Body of pancreas (tissue), 4 donors: ENCODE measurements around the gene C2CD5.

ENCODE experiments used
- POLR2A ChIP-seq, 3 donors: fragments of 450-650 bp; IDR thresholded peaks; one replicate each; pipeline ENCODE4 v1.6.1; 2016; ENCODE audit warnings: antibody characterized with exemption in 3 of 3, mild to moderate bottlenecking in 2 of 3
- TF ChIP-seq, protein P1 (sequence below), 7 experiments: fragments of 450-650 bp in 4 of 7; fragments of 200-600 bp in 3 of 7; sonication (generic) in 3 of 7; IDR thresholded peaks; one replicate each; pipeline ENCODE4 v1.5.1; 2016 to 2019; ENCODE audit warnings: antibody characterized with exemption in 7 of 7

DNA sequence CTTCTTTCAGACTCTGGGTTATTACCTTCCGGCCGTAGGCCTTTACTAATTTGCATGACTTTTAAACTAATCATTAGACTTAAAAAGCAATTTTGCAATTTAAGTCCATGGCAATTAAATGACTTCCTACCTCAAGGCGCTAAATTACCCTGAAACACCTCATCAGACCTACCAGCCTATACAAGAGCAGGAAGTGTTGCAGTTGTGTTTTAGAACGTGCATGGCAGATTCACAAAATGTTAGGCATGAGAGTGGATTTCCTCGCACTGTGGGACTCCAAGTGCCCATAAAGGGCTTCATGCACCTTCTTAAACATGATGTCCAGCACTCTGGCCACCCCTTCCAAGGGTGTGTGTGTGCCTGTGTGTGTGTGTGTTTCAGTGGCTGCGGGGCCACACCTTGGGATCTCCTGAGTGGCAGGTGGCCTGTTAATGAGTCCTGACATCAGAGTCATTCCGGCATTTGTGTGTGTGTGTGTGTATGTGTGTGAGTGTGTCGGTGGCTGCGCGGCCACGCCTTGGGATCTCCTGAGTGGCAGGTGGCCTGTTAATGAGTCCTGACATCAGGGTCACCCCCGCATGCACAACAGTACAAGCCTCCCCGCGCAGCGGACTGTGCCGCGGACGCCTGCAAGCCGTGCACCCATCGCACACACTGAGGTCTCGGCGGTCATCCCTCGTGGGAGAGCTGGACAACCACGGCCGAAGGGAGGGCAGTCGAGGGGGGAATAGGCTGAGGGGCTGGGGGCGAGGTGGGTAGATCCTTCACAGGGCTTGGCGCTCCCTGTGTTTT is 900 bp downstream of the C2CD5 start:
- TF ChIP-seq POLR2A (IDR thresholded peaks at IDR 0.05) = no peak
- TF ChIP-seq, protein P1, sequence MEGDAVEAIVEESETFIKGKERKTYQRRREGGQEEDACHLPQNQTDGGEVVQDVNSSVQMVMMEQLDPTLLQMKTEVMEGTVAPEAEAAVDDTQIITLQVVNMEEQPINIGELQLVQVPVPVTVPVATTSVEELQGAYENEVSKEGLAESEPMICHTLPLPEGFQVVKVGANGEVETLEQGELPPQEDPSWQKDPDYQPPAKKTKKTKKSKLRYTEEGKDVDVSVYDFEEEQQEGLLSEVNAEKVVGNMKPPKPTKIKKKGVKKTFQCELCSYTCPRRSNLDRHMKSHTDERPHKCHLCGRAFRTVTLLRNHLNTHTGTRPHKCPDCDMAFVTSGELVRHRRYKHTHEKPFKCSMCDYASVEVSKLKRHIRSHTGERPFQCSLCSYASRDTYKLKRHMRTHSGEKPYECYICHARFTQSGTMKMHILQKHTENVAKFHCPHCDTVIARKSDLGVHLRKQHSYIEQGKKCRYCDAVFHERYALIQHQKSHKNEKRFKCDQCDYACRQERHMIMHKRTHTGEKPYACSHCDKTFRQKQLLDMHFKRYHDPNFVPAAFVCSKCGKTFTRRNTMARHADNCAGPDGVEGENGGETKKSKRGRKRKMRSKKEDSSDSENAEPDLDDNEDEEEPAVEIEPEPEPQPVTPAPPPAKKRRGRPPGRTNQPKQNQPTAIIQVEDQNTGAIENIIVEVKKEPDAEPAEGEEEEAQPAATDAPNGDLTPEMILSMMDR (IDR thresholded peaks at IDR 0.05) = no peak
